ENCODE measurements around the gene UBE3B.
"Not testable (repeated sequence)": the region's sequence is repeated elsewhere in the genome, so short reads cannot be mapped to it uniquely, and the experiment has no call there.

Gene UBE3B

GRCh38 chr12:109451400-109451799 lies 26.0 kb upstream of the UBE3B start:
- DNase-seq: no peak

- no peak for DNase-seq
Measured at GRCh38 chr12:109452489-109452888, 24.9 kb upstream of the UBE3B start.

GRCh38 chr12:109455706-109456105 lies 21.7 kb upstream of the UBE3B start:
- no peak for DNase-seq

GRCh38 chr12:109458086-109458485 lies 19.3 kb upstream of the UBE3B start:
- DNase-seq: no peak

- DNase-seq: no peak
Measured at GRCh38 chr12:109458771-109459208, 18.6 kb upstream of the UBE3B start.

GRCh38 chr12:109459247-109459646 lies 18.2 kb upstream of the UBE3B start:
- no peak for DNase-seq

GRCh38 chr12:109460538-109460937 lies 16.9 kb upstream of the UBE3B start:
- no peak for DNase-seq

GRCh38 chr12:109461049-109461845 lies 16.2 kb upstream of the UBE3B start:
- no peak for DNase-seq

- no peak for DNase-seq
Measured at GRCh38 chr12:109461846-109462756, 15.3 kb upstream of the UBE3B start.

- DNase-seq: no peak
Measured at GRCh38 chr12:109462868-109463692, 14.4 kb upstream of the UBE3B start.

- no peak for DNase-seq
Measured at GRCh38 chr12:109463756-109464155, 13.7 kb upstream of the UBE3B start.

GRCh38 chr12:109464642-109465351 lies 12.6 kb upstream of the UBE3B start:
- DNase-seq: no peak

GRCh38 chr12:109466305-109466704 lies 11.1 kb upstream of the UBE3B start:
- no peak for DNase-seq

GRCh38 chr12:109466821-109467220 lies 10.6 kb upstream of the UBE3B start:
- DNase-seq: no peak

GRCh38 chr12:109467978-109468676 lies 9.3 kb upstream of the UBE3B start:
- no peak for DNase-seq

GRCh38 chr12:109469517-109469916 lies 7.9 kb upstream of the UBE3B start:
- no peak for DNase-seq

GRCh38 chr12:109473006-109473405 lies 4.4 kb upstream of the UBE3B start:
- DNase-seq: no peak

GRCh38 chr12:109473526-109474270 lies 3.7 kb upstream of the UBE3B start:
- not testable (repeated sequence) for DNase-seq

GRCh38 chr12:109475121-109475520 lies 2.3 kb upstream of the UBE3B start:
- no peak for DNase-seq

- no peak for DNase-seq
Measured at GRCh38 chr12:109475993-109476806, 1.2 kb upstream of the UBE3B start.
